Measurements from ENCODE around the gene RACK1.

The RACK1 gene

GRCh38 chr5:181259283-181259682 lies 15.6 kb upstream of the RACK1 start:
- no peak for DNase-seq

- no peak for DNase-seq
These were observed 14.9 kb upstream of the RACK1 start for GRCh38 chr5:181258576-181258975.

- DNase-seq, result no peak
These were observed 12.3 kb upstream of the RACK1 start for GRCh38 chr5:181255836-181256578.

- no peak for DNase-seq
These were observed 11.6 kb upstream of the RACK1 start for GRCh38 chr5:181255276-181255675.

- DNase-seq, result no peak
These were observed 4.6 kb upstream of the RACK1 start for GRCh38 chr5:181248277-181248676.

GRCh38 chr5:181246276-181247049 lies 2.8 kb upstream of the RACK1 start:
- DNase-seq, result no peak

- DNase-seq, result no peak
These were observed 1.9 kb upstream of the RACK1 start for GRCh38 chr5:181245427-181246275.

- no peak for DNase-seq
These were observed 615 bp downstream of the RACK1 start for GRCh38 chr5:181243018-181243563.

GRCh38 chr5:181242031-181242451 lies 1.7 kb downstream of the RACK1 start:
- DNase-seq, result no peak

- no peak for DNase-seq
These were observed 2.2 kb downstream of the RACK1 start for GRCh38 chr5:181241393-181241975.

GRCh38 chr5:181239062-181239663 lies 4.5 kb downstream of the RACK1 start:
- no peak for DNase-seq

GRCh38 chr5:181237729-181238385 lies 5.8 kb downstream of the RACK1 start:
- DNase-seq, result no peak

GRCh38 chr5:181236954-181237641 lies 6.6 kb downstream of the RACK1 start:
- DNase-seq, result no peak

- no peak for DNase-seq
These were observed 7.2 kb downstream of the RACK1 start for GRCh38 chr5:181236471-181236870.

- no peak for DNase-seq
These were observed 7.9 kb downstream of the RACK1 start for GRCh38 chr5:181235689-181236366.

- DNase-seq, result no peak
These were observed 8.4 kb downstream of the RACK1 start for GRCh38 chr5:181235323-181235688.

- no peak for DNase-seq
These were observed 9.0 kb downstream of the RACK1 start for GRCh38 chr5:181234455-181235306.

- DNase-seq, result no peak
These were observed 9.8 kb downstream of the RACK1 start for GRCh38 chr5:181233801-181234454.
